ENCODE measurements around the gene CUEDC1. TPM values are rescaled to one million over a fixed set of nuclear protein-coding genes. Genes with fewer than 3 reads are reported as not detected.

The CUEDC1 gene
- total and polyA plus RNA-seq, 9 donors = 6.7 to 30.2 (median 21.5) TPM

- no peaks in the 10 kb centered on the region for H3K9me3 ChIP-seq
- peak overlapping the region; percentile 72 to 83 for H3K27ac ChIP-seq
- TF ChIP-seq EP300 (IDR thresholded peaks at IDR 0.05) (no peak), POLR2A (IDR thresholded peaks at IDR 0.05) (no peak), CTCF (IDR thresholded peaks at IDR 0.05) (no peak)
- H3K4me1 ChIP-seq (ENCODE audit: insufficient read depth) = peaks cover 8% of the 10 kb centered on the region
- intact Hi-C loops (cut with DNase I) = loop anchor here in 3 of 4 donors (5.0 to 10.0 kb wide), 3 partner anchors 59 to 87 kb away; no protein-coding TSS in a partner anchor
- WGBS, 3 donors = 71 to 73% (median 72%) methylated on average over 13 of the region's 13 CpGs
- H3K36me3 ChIP-seq = no peaks in the 10 kb centered on the region
- peak in 1 of 5 donors; percentile 34 for DNase-seq
- peak overlapping the region; percentile 70 for H3K4me3 ChIP-seq
- H3K27me3 ChIP-seq = no peaks in the 10 kb centered on the region
These were observed 1.4 kb downstream of the CUEDC1 start for GRCh38 chr17:57953705-57954396.

- no peak overlapping the region for H3K4me3 ChIP-seq
- WGBS, 3 donors = 73 to 90% (median 80%) methylated on average over 1 of the region's 1 CpG
- no peaks in the 10 kb centered on the region for H3K9me3 ChIP-seq
- H3K36me3 ChIP-seq = no peaks in the 10 kb centered on the region
- DNase-seq = no peak
- TF ChIP-seq CTCF (IDR thresholded peaks at IDR 0.05) (no peak), POLR2A (IDR thresholded peaks at IDR 0.05) (no peak), EP300 (IDR thresholded peaks at IDR 0.05) (no peak)
- intact Hi-C loops (cut with DNase I) = loop anchor here in 3 of 4 donors (5.0 to 10.0 kb wide), 3 partner anchors 58 to 86 kb away; no protein-coding TSS in a partner anchor
- H3K27ac ChIP-seq = no peak overlapping the region
- peaks cover 11% of the 10 kb centered on the region for H3K4me1 ChIP-seq (ENCODE audit: insufficient read depth)
- H3K27me3 ChIP-seq = no peaks in the 10 kb centered on the region
These were observed 2.0 kb downstream of the CUEDC1 start for GRCh38 chr17:57953219-57953618.

GRCh38 chr17:57949649-57950048, 5.6 kb downstream of the CUEDC1 start:
- no peaks in the 10 kb centered on the region for H3K27me3 ChIP-seq
- H3K27ac ChIP-seq = no peak overlapping the region
- H3K9me3 ChIP-seq = no peaks in the 10 kb centered on the region
- intact Hi-C loops (cut with DNase I) = loop anchor here in 3 of 4 donors (5.0 to 10.0 kb wide), 3 partner anchors 55 to 82 kb away; no protein-coding TSS in a partner anchor
- peaks cover 12% of the 10 kb centered on the region for H3K4me1 ChIP-seq (ENCODE audit: insufficient read depth)
- H3K36me3 ChIP-seq = no peaks in the 10 kb centered on the region
- no peak for DNase-seq
- WGBS, 3 donors = 91 to 95% (median 95%) methylated on average over 5 of the region's 5 CpGs
- no peak overlapping the region for H3K4me3 ChIP-seq
- no peak for TF ChIP-seq EP300 (IDR thresholded peaks at IDR 0.05)
- no peak for TF ChIP-seq POLR2A (IDR thresholded peaks at IDR 0.05)
- TF ChIP-seq CTCF (IDR thresholded peaks at IDR 0.05) = no peak

GRCh38 chr17:57948555-57949420, 6.4 kb downstream of the CUEDC1 start:
- Histone ChIP-seq H3K9me3 (no peaks in the 10 kb centered on the region), H3K27ac (peak overlapping the region in 1 of 2 donors; percentile 31), H3K27me3 (no peaks in the 10 kb centered on the region), H3K4me1 (ENCODE audit: insufficient read depth) (peaks cover 9% of the 10 kb centered on the region), H3K36me3 (no peaks in the 10 kb centered on the region), H3K4me3 (no peak overlapping the region)
- DNase-seq = no peak
- no peak for TF ChIP-seq CTCF (IDR thresholded peaks at IDR 0.05)
- no peak for TF ChIP-seq EP300 (IDR thresholded peaks at IDR 0.05)
- 47 to 68% (median 48%) methylated on average over 5 of the region's 5 CpGs for WGBS, 3 donors
- intact Hi-C loops (cut with DNase I) = no loop called here

All from ovary (tissue), 9 donors.